ENCODE results near the gene TMEM244. TPM values are rescaled to one million over a fixed set of nuclear protein-coding genes. Genes with fewer than 3 reads are reported as not detected.
A peak's percentile ranks its signal among the peaks of the same experiment; 100 is the strongest.

Gene TMEM244
- total RNA-seq, 4 donors from 2014 or later = not detected

DNA sequence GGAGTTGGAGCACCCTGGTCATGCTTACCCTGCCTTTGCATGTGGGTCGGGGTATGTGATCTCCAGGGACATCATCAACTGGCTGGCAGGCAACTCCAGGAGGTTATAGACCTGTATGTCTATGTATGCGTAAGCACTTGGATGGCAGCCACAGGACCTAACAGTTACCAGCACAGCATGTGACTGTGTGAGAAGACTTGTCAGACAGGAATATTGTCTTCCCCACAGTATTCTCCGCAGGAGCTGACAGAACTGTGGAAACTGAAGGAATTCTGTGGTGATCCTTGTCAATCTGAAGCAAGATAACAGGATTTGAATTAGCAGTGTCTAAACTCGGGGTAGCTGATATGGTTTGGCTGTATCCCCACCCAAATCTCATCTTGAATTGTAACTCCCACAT is 59.2 kb downstream of the TMEM244 start:
- intact Hi-C loops (cut with DNase I; ENCODE audit: low total_unique reads) = no loop called here
- 41 to 64% methylated on average over 4 of the region's 4 CpGs for WGBS, 2 donors

DNA sequence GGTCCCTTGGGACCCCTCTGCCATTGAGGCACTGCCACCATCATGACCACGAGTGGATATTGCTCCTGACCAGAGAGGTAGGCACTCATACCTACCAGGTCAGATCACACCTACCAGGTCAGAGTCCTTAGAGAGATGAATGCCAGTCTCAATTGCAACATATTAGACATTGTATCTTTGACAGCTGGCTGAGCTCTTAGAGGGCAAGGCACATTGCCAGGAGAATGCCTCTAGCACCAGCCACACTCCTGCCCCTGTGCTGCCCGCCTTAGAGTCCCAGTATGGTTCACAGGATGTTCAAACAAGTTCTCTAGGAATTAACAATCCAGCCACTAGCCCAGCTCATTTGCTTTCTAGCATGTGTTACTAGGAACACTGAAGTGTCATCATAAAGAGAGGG is 65.9 kb downstream of the TMEM244 start:
- H3K4me3 ChIP-seq (ENCODE audit: low read depth, poor library complexity, severe bottlenecking) = no peak overlapping the region
- WGBS, 2 donors = 69 to 70% methylated on average over 2 of the region's 2 CpGs
- no peak for TF ChIP-seq POLR2A (IDR thresholded peaks at IDR 0.05)
- TF ChIP-seq, protein P1, sequence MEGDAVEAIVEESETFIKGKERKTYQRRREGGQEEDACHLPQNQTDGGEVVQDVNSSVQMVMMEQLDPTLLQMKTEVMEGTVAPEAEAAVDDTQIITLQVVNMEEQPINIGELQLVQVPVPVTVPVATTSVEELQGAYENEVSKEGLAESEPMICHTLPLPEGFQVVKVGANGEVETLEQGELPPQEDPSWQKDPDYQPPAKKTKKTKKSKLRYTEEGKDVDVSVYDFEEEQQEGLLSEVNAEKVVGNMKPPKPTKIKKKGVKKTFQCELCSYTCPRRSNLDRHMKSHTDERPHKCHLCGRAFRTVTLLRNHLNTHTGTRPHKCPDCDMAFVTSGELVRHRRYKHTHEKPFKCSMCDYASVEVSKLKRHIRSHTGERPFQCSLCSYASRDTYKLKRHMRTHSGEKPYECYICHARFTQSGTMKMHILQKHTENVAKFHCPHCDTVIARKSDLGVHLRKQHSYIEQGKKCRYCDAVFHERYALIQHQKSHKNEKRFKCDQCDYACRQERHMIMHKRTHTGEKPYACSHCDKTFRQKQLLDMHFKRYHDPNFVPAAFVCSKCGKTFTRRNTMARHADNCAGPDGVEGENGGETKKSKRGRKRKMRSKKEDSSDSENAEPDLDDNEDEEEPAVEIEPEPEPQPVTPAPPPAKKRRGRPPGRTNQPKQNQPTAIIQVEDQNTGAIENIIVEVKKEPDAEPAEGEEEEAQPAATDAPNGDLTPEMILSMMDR (IDR thresholded peaks at IDR 0.05) = no peak
- intact Hi-C loops (cut with DNase I; ENCODE audit: low total_unique reads) = no loop called here
- no peak for DNase-seq (ENCODE audit: low spot score in 2 of 2)

More for the DNA sequence above, 59.2 kb downstream of the TMEM244 start:
- TF ChIP-seq, protein P1 (IDR thresholded peaks at IDR 0.05) = no peak
- TF ChIP-seq POLR2A (IDR thresholded peaks at IDR 0.05) = no peak
- no peak overlapping the region for H3K4me3 ChIP-seq (ENCODE audit: low read depth, poor library complexity, severe bottlenecking)
- DNase-seq (ENCODE audit: low spot score in 2 of 2) = peak in 1 of 2 donors; percentile 24

DNA sequence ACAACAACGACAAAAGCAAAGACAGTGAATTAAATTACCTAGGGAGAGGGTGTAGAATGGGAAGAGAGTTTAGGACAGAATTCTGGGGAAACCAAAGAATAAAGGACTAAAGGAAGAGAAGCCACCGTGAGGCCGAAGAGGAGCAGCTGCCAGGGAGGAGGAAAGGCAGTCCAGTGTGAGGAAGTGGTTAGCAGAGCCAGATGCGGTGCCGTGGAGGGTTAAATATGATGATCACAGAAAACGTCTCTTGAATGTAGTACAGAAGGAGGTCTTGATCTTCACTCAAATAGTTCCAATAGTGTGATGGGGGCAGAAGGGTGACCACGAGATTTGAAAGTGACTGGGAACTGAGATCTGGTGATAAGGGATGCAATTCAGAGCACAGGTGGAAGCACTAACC is 67.7 kb downstream of the TMEM244 start:
- intact Hi-C loops (cut with DNase I; ENCODE audit: low total_unique reads) = no loop called here
- 58 to 62% methylated on average over 7 of the region's 7 CpGs for WGBS, 2 donors
- DNase-seq (ENCODE audit: low spot score in 2 of 2) = no peak
- TF ChIP-seq, protein P1 (IDR thresholded peaks at IDR 0.05) = no peak
- TF ChIP-seq POLR2A (IDR thresholded peaks at IDR 0.05) = no peak
- H3K4me3 ChIP-seq (ENCODE audit: low read depth, poor library complexity, severe bottlenecking) = no peak overlapping the region

DNA sequence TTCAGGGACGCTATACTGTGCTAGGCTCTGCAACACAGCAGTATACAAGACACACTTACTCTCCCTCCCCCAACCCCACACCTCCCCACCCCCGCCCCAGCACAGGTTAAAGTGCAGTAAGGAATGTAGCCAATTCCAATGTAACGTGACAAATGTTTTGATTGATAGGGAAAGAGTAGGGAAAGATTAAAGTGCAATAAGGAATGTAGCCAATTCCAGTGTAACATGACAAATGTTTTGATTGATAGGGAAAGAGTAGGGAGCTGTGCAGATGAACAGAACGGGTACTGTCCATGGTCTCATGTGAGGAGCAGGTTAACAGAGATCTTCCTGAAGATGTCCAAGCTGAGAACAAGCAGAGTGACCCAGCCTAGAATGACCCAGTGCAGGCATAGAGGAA is 69.1 kb downstream of the TMEM244 start:
- no peak overlapping the region for H3K4me3 ChIP-seq (ENCODE audit: low read depth, poor library complexity, severe bottlenecking)
- WGBS, 2 donors = 41 to 43% methylated on average over 4 of the region's 4 CpGs
- DNase-seq (ENCODE audit: low spot score in 2 of 2) = no peak
- no peak for TF ChIP-seq POLR2A (IDR thresholded peaks at IDR 0.05)
- TF ChIP-seq, protein P1 (IDR thresholded peaks at IDR 0.05) = no peak
- intact Hi-C loops (cut with DNase I; ENCODE audit: low total_unique reads) = no loop called here

DNA sequence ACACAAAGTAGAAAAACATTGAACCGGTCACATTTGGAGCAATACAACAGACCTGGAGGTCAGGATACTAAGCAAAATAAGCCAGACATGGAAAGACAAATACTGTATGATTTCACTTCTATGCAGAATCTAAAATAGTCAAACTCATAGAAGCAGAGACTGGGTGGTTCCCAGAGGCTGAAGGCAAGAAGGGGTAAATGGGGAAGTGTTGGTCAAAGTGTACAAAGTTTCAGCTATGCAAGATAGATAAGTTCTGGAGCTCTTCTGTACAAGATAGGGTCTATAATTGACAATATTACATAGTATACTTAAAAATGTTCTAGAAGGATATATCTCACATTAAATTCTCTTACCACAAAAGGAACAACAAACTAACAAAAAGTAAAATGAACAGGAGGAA is 70.3 kb downstream of the TMEM244 start:
- no peak overlapping the region for H3K4me3 ChIP-seq (ENCODE audit: low read depth, poor library complexity, severe bottlenecking)
- no peak for DNase-seq (ENCODE audit: low spot score in 2 of 2)
- 100% methylated on average over 1 of the region's 1 CpG for WGBS, 2 donors
- TF ChIP-seq POLR2A (IDR thresholded peaks at IDR 0.05) = no peak
- TF ChIP-seq, protein P1 (IDR thresholded peaks at IDR 0.05) = no peak
- intact Hi-C loops (cut with DNase I; ENCODE audit: low total_unique reads) = no loop called here

DNA sequence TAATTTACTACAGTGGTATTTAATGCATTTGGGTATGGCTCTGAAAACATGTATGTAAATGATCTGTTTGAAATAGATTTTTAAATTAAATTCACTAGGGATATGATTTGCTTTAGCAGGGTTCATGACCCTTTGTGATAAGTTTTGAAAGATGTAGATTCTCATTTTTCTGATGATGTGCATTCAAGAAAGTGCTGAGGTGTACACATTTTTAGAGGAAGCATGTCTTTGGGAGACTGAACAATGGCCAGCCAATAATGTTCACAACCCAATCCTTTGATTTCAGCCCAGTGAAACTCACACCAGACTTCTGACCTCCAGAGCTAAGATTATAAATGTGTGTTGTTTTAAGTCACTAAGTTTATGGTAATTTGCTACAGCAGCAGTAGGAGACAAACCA is 71.1 kb downstream of the TMEM244 start:
- no peak for TF ChIP-seq POLR2A (IDR thresholded peaks at IDR 0.05)
- TF ChIP-seq, protein P1 (IDR thresholded peaks at IDR 0.05) = no peak
- no peak overlapping the region for H3K4me3 ChIP-seq (ENCODE audit: low read depth, poor library complexity, severe bottlenecking)
- no peak for DNase-seq (ENCODE audit: low spot score in 2 of 2)
- intact Hi-C loops (cut with DNase I; ENCODE audit: low total_unique reads) = no loop called here
